A549 (cell line): Measurements from ENCODE around the gene HBA2. TPM values are rescaled to one million over a fixed set of nuclear protein-coding genes. Genes with fewer than 3 reads are reported as not detected.
"Not testable (repeated sequence)": the region's sequence is repeated elsewhere in the genome, so short reads cannot be mapped to it uniquely, and the experiment has no call there.

Source experiments
- ATAC-seq, 2 experiments: fragments of 200-7000 bp in 1 of 2; fragments of >200 bp in 1 of 2; cut with Nextera tagmentation in 1 of 2; cut with Tn5 transposase in 1 of 2; 3 replicates each; pipeline versions ENCODE4 v1.8.0 to v1.9.1; 2018 to 2020; ENCODE audit warnings: mild to moderate bottlenecking in 1 of 2, moderate library complexity in 1 of 2
- CTCF ChIA-PET: fragments of 300-600 bp; sonication (Branson Sonifier 250); formaldehyde crosslinking; extraction: SDS; loops from one replicate; lab custom pipeline; 2021; ENCODE audit warnings: antibody characterized with exemption, inconsistent platforms; lab: Yijun Ruan, JAX
- POLR2A ChIA-PET: fragments of 350-600 bp; formaldehyde crosslinking; extraction: SDS; loops from one replicate; lab custom pipeline; 2021; ENCODE audit warnings: antibody characterized with exemption, inconsistent platforms; lab: Yijun Ruan, JAX
- DNase-seq, 2 experiments: peaks; one replicate each; pipeline versions ENCODE4 v3.0.0 to v3.0.0-alpha.2; 2011 to 2016; ENCODE audit warnings: low read depth in 1 of 2, low spot score in 1 of 2
- FAIRE-seq: peaks from 2 replicates; lab custom pipeline; 2011; peaks lifted over from hg19 to GRCh38; lab: Jason Lieb, UNC
- H3K27ac ChIP-seq, 2 experiments: fragments of >200 bp; sonication (Bioruptor Twin); formaldehyde crosslinking; 3 replicates each; pipeline ENCODE4 v1.5.1; 2016 to 2017
- H3K4me1 ChIP-seq: fragments of >200 bp; sonication (Bioruptor Twin); formaldehyde crosslinking; 3 replicates; pipeline ENCODE4 v1.6.1; 2016
- H3K4me2 ChIP-seq: fragments of >200 bp; sonication (Bioruptor Twin); formaldehyde crosslinking; 3 replicates; pipeline ENCODE4 v1.6.1; 2016
- H3K4me3 ChIP-seq: fragments of >200 bp; sonication (Bioruptor Twin); formaldehyde crosslinking; 3 replicates; pipeline ENCODE4 v1.5.1; 2016
- H3K9me3 ChIP-seq: fragments of >200 bp; sonication (Bioruptor Twin); formaldehyde crosslinking; 3 replicates; pipeline ENCODE4 v1.6.1; 2016
- CHD2 ChIP-seq: fragments of 150-350 bp; IDR thresholded peaks from 2 replicates; pipeline ENCODE4 v1.6.1; 2014; ENCODE audit warnings: low read length; ENCODE audit not compliant: partially characterized antibody
- EHF ChIP-seq: fragments of 250-450 bp; sonication (Bioruptor Pico); IDR thresholded peaks from 2 replicates; pipeline ENCODE4 v1.5.0; 2020; ENCODE audit warnings: mild to moderate bottlenecking
- EHMT2 ChIP-seq: fragments of 200-600 bp; sonication (generic); IDR thresholded peaks from 2 replicates; pipeline ENCODE4 v1.6.1; 2016; ENCODE audit warnings: antibody characterized with exemption, low read depth, mild to moderate bottlenecking, moderate library complexity
- ESRRA ChIP-seq: fragments of 150-350 bp; IDR thresholded peaks from 2 replicates; pipeline ENCODE4 v1.6.1; 2014; ENCODE audit warnings: mild to moderate bottlenecking, low read length, borderline replicate concordance
- FOSL2 ChIP-seq, 2 experiments: fragments of 450-650 bp in 1 of 2; fragments of >200 bp in 1 of 2; sonication (Bioruptor Twin) in 1 of 2; formaldehyde crosslinking; IDR thresholded peaks; 2 replicates each; pipeline versions ENCODE4 v1.5.0 to v1.6.1; 2016 to 2020; ENCODE audit warnings: mild to moderate bottlenecking in 1 of 2, moderate library complexity in 1 of 2
- HEYL ChIP-seq: fragments of 250-450 bp; sonication (Bioruptor Pico); IDR thresholded peaks from 2 replicates; pipeline ENCODE4 v1.8.0; 2021; ENCODE audit warnings: mild to moderate bottlenecking, moderate library complexity
- MAFK ChIP-seq: fragments of 450-650 bp; IDR thresholded peaks from 2 replicates; pipeline ENCODE4 v1.6.1; 2014; ENCODE audit not compliant: partially characterized antibody
- MAX ChIP-seq: IDR thresholded peaks from 2 replicates; pipeline ENCODE4 v1.6.1; 2012
- NFE2L2 ChIP-seq: fragments of 150-350 bp; conservative IDR thresholded peaks from 2 replicates; pipeline ENCODE4 v1.6.1; 2014; ENCODE audit warnings: low read length
- REST ChIP-seq: fragments of 200-600 bp; sonication (generic); IDR thresholded peaks from 2 replicates; pipeline ENCODE4 v1.6.1; 2016; ENCODE audit warnings: antibody characterized with exemption, mild to moderate bottlenecking, moderate library complexity
- RNF2 ChIP-seq: fragments of 200-600 bp; sonication (generic); IDR thresholded peaks from 2 replicates; pipeline ENCODE4 v1.6.1; 2016; ENCODE audit warnings: low read depth, mild to moderate bottlenecking, antibody characterized with exemption, moderate library complexity, borderline replicate concordance
- TP53 ChIP-seq: fragments of 250-450 bp; sonication (Bioruptor Pico); IDR thresholded peaks from 2 replicates; pipeline ENCODE4 v1.5.0; 2021; ENCODE audit warnings: mild to moderate bottlenecking, moderate library complexity
- WGBS: methylation state at CpG from one replicate; pipeline ENCODE4 v1.1.6; 2017; ENCODE audit errors: missing lambda C conversion rate; 5-methylcytosine and 5-hydroxymethylcytosine counted together
- polyA plus RNA-seq, 4 experiments: library from polyadenylated mRNA; depleted of rRNA in 3 of 4; stranded (reverse); fragments of >200 nt; fragmentation: RNase III in 1 of 4; extraction: RNeasy Plus Mini Kit Qiagen cat#74134 plus additional on column Dnase treatment in 1 of 4; gene quantifications; 2 replicates in 3 of 4; 3 replicates in 1 of 4; pipeline ENCODE4 v1.2.3, GENCODE V29; 2011 to 2017

The HBA2 gene
- polyA plus RNA-seq, 2 of the 4 experiments (the other 2 are of a cell fraction): 0.23 to 0.26 TPM

GRCh38 chr16:149024-149660 lies 23.5 kb upstream of the HBA2 start:
- CTCF ChIA-PET: interaction anchor here (1.4 to 1.5 kb wide), 2 partner anchors 42 to 213 kb away, joined by 4 to 6 read pairs; no protein-coding TSS in a partner anchor
- WGBS: 46% methylated on average over 7 of the region's 9 CpGs
- H3K4me1 ChIP-seq: no peaks in the 10 kb centered on the region
- DNase-seq: no peak
- no peak overlapping the region for H3K4me2 ChIP-seq
- FAIRE-seq: no peak
- POLR2A ChIA-PET: interaction anchor here (0.6 kb wide), 1 partner anchor 79 kb away, joined by 4 read pairs; no protein-coding TSS in a partner anchor
- TF ChIP-seq EHF: no peak
- TF ChIP-seq CHD2: no peak
- TF ChIP-seq FOSL2 (IDR thresholded peaks at IDR 0.05): no peak
- no peak for TF ChIP-seq FOSL2 (CRISPR knock-in tag; IDR thresholded peaks at IDR 0.05)
- TF ChIP-seq REST: no peak
- no peak for TF ChIP-seq HEYL
- no peak overlapping the region for H3K27ac ChIP-seq
- H3K4me3 ChIP-seq: no peak overlapping the region
- peak; percentile 18 to 30; a peak in 4 of 6 replicates for ATAC-seq
- no peaks in the 10 kb centered on the region for H3K9me3 ChIP-seq

- no peak within 1 kb of the TSS for H3K4me2 ChIP-seq
- TF ChIP-seq ESRRA (no peak), MAFK (no peak), MAX (no peak), RNF2 (no peak), TP53 (no peak), EHMT2 (no peak), NFE2L2 (no peak)
- TF ChIP-seq, all 56 proteins: peak for 0
- 0 out of 3 replicates have a peak, but pooled peaks cover 5% of the 10 kb centered on the region for H3K4me1 ChIP-seq
- ATAC-seq: no peak
- H3K9me3 ChIP-seq: no peaks in the 10 kb centered on the region
- ChIA-PET CTCF (no interaction called here), POLR2A (no interaction called here)
- FAIRE-seq: no peak
- WGBS: 91% methylated on average over 13 of the region's 17 CpGs
- no peak within 1 kb of the TSS for H3K4me3 ChIP-seq
- DNase-seq: no peak
- H3K27ac ChIP-seq: no peak within 1 kb of the TSS
Observed at GRCh38 chr16:152141-153128, 20.2 kb upstream of the HBA2 start, which contains the start of gene HBZ. Gene HBZ (plus strand): TSS chr16:152644. CDS start chr16:152910, 266 bp downstream.

- H3K4me2 ChIP-seq, H3K27ac ChIP-seq, H3K4me1 ChIP-seq, H3K4me3 ChIP-seq, FAIRE-seq, H3K9me3 ChIP-seq, POLR2A ChIA-PET, CTCF ChIA-PET, DNase-seq: not testable (repeated sequence)
- 98% methylated on average over 4 of the region's 6 CpGs for WGBS
- peak; percentile 48 to 53; a peak in 5 of 6 replicates for ATAC-seq
Observed at GRCh38 chr16:153129-153521, 19.6 kb upstream of the HBA2 start.

- POLR2A ChIA-PET, CTCF ChIA-PET: not testable (repeated sequence)
- no CpG with 5 or more reads among the region's 74 CpGs for WGBS
Observed at GRCh38 chr16:153550-154216, 19.0 kb upstream of the HBA2 start.

More at GRCh38 chr16:153550-154216, 19.0 kb upstream of the HBA2 start:
- H3K4me1 ChIP-seq, H3K4me3 ChIP-seq, FAIRE-seq, H3K9me3 ChIP-seq, DNase-seq, H3K27ac ChIP-seq: not testable (repeated sequence)
- ATAC-seq: peak; percentile 60 to 70
- peak overlapping the region; percentile 100; the same call in 2 of the 3 replicates for H3K4me2 ChIP-seq
